Epithelial cell of esophagus (primary cell): ENCODE data around the gene MRPS31.

ENCODE experiments used
- DNase-seq: peaks from one replicate; pipeline ENCODE4 v3.0.0; 2010; ENCODE audit warnings: low read depth
- H3K4me3 ChIP-seq: 2 replicates; pipeline ENCODE4 v1.5.1; 2011; ENCODE audit warnings: mild to moderate bottlenecking, low read length, control low read depth
- TF ChIP-seq, protein P1 (sequence below): IDR thresholded peaks from 2 replicates; pipeline ENCODE4 v1.5.1; 2011; ENCODE audit warnings: low read depth, mild to moderate bottlenecking, low read length, control low read depth, inconsistent platforms; ENCODE audit not compliant: insufficient read depth; ENCODE audit errors: missing control alignments

The MRPS31 gene

DNA sequence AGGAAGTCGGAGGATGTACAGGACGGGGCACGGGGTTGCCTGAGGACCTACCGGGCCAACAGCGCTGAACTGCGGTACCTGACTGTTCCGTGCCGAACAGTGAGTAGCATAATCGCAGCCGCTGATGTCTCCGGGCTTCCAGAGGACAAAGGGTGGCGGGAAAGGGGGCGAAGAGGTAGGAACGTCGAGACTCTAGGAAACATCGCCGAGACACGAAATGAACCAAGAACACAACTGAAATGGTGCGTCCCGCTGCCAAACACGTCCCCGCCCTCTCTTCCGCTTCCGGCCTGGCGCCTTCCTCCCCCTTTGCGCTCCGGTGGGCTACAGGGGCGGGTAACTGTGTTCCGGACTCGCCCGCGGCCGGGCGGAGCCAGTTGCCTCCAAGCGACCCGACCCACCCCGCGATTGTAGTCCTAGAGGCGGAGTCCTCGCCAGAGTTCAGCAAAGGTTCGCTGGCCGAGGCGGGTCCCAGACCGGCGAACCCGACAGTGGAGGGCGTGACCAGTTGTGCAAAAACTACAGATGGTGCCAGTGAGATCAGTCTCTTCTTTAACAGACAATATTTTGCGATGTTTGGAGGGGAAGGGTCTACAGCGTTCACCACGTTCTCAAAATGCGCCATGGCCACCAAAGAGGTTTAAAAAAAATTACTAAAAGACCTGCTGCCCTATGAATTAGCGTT, at the start of gene MRPS31:
Gene MRPS31, minus strand, starts transcription at position 257 of the 685 bp plus-strand sequence. Its CDS starts 54 bp downstream, at position 203.
- TF ChIP-seq, protein P1, sequence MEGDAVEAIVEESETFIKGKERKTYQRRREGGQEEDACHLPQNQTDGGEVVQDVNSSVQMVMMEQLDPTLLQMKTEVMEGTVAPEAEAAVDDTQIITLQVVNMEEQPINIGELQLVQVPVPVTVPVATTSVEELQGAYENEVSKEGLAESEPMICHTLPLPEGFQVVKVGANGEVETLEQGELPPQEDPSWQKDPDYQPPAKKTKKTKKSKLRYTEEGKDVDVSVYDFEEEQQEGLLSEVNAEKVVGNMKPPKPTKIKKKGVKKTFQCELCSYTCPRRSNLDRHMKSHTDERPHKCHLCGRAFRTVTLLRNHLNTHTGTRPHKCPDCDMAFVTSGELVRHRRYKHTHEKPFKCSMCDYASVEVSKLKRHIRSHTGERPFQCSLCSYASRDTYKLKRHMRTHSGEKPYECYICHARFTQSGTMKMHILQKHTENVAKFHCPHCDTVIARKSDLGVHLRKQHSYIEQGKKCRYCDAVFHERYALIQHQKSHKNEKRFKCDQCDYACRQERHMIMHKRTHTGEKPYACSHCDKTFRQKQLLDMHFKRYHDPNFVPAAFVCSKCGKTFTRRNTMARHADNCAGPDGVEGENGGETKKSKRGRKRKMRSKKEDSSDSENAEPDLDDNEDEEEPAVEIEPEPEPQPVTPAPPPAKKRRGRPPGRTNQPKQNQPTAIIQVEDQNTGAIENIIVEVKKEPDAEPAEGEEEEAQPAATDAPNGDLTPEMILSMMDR, result no peak
- peak within 1 kb of the TSS; percentile 98 for H3K4me3 ChIP-seq
- DNase-seq, result peak; percentile 92

DNA sequence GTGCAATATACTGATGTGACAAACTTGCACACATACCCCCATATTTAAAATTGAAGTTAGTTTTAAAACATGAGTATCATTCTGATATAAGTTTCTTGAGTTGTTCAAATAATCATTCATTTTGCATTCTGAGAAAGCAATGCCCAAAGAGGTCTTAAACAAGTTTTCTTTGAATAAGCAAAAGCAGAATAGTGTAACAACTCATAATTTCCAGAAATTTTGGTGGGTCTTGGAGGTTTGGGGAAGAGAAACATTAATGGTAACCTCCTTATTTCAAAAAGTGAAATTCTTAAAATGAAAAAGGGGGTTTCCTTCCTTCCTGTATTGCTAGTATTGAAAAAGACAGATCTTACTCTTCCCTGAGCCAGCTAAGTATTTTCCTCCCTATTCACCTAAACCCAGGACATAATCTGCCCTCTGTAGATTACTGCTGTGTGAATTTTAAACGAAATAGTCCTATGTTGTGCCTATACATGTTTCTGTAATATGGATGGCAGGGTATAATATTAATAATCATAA, 48.9 kb upstream of the MRPS31 start:
- H3K4me3 ChIP-seq, result no peak overlapping the region
- TF ChIP-seq, protein P1, result no peak
- DNase-seq, result no peak

DNA sequence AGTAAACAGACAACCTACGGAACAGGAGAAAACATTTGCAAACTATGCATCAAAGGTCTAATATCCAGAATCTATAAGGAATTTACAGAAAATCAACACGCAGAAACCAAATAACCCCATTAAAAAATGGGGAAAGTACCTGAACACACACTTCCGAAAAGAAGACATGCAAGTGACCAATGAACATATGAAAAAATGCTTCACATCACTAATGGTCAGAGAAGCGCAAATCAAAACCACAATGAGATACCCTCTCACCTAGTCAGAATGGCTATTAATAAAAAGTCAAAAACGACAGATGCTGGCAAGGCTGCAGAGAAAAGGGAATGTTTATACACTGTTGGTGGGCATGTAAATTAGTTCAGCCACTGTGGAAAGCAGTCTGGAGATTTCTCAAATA, 47.9 kb upstream of the MRPS31 start:
- TF ChIP-seq, protein P1, result no peak
- H3K4me3 ChIP-seq, result no peak overlapping the region
- no peak for DNase-seq

DNA sequence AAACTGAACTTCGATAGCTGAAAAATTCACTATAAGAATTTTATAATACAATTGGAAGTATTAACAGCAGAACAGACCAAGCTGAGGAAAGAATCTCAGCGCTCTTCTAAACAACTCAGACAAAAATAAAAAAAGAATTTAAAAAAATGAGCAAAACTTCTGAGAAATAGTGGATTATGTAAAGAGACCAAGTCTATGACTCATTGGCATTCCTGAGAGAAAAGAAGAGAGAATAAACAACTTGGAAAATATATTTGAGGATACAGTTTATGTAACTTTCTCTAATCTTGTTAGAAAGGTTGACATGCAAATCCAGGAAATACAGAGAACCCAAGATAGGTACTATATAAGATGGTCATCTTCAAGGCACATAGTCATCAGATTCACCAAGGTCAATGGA, 43.8 kb upstream of the MRPS31 start:
- no peak overlapping the region for H3K4me3 ChIP-seq
- TF ChIP-seq, protein P1, result no peak
- no peak for DNase-seq

DNA sequence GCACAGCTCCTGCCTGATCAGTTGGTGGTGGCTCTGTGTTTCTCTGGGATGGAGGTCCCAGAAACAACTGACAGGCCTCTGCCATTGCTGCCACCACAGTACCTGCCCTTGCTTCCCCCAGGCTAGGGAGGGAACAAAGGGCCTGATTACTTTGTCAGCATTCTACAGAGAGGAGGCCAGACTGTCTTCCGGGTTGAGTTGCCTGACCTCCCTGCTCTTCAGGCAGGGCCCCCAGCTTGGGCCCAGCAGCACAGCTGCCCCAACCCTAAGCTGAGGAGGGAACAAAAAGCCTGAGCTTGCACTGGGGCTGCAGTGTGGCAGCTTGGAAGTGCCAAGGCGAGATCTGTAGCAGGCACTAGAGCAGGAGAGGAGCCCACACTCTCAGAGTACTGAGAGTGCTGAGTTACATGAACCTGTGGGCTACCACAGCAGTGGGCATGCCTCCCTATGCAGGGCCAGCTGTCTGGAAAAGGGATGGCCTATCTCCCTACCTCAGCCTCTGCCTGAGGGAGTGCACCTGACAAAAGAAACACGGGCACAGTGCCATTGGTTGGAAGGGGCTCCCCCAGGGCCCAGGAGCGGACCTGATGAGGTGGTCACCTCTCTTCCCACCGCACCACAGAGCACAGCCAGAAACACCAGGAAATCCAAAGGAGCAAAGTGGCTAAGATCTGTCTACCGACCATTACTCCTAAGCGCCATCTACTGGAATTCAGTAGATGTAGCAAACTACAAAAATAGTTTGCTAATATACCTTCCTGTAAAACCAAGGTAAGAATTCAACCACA, 42.9 kb upstream of the MRPS31 start:
- H3K4me3 ChIP-seq, result no peak overlapping the region
- DNase-seq, result peak; percentile 14
- TF ChIP-seq, protein P1, result peak; percentile 30

DNA sequence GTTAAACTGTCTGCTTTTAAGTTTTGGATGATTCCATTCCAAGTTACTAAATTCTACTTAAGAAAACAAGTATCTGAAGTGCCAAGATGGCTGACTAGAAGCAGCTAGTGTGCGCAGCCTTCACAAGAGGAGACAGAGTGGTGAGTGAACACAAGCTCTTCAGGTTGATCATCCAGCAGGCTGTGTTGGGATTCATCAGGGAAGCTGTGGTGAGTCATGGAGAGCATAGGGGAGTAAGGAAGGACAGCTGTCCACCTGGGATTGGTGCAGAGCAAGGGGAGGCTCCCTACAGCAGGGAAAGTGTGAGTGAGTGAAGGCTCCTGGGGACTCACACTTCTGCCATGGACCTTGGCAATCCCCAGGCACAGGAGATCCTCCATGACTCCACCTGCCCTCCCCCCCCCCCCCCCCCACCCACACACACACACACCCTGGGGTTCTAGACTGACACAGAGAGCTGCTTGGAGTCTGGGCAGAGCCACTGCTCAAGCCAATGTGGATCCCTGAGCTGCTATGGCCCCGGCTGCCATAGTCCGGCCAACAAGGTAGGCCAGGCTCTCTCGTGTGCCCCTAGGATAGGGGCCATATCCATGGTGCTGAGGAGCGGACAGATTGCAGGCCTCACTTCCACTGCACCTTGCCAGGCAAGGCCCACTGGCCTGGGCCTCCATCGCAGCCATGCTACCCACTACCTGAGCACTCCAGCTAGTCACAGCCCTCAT, 41.9 kb upstream of the MRPS31 start:
- peak; percentile 62 for DNase-seq
- H3K4me3 ChIP-seq, result no peak overlapping the region

More for the DNA sequence above, 41.9 kb upstream of the MRPS31 start:
- TF ChIP-seq, protein P1, result no peak
